Measurements from ENCODE around the gene SKA1.
"Not testable (repeated sequence)": the region's sequence is repeated elsewhere in the genome, so short reads cannot be mapped to it uniquely, and the experiment has no call there.

DNA sequence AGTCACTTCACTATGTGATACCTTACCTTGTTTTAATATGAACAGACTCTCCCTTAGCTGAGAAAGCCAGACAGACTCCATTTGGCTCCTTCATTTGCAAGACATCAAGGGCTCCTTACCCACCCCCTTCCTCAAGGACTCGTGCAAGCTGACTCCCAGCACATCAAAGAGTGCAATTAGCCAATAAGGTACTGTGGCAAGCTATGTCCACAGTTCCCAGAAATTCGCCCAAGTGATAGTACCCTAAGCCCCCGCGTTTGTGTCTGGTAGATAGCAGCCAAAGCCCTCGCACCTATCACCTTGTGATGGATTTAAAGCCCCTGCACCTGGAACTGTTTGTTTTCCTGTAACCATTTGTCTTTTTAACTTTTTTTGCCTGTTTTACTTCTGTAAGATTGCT is 25.6 kb downstream of the SKA1 start:
- not testable (repeated sequence) for TF ChIP-seq POLR2A (IDR thresholded peaks at IDR 0.05; ENCODE audit: low read length); GATA1 (IDR thresholded peaks at IDR 0.05; ENCODE audit: low read depth, low read length)
